Stimulated activated CD4-positive, alpha-beta T cell treated with anti-CD3 and anti-CD28 coated beads, Interleukin-15, amount 100 ng/mL, for 24 hours (primary cell): ENCODE results near the gene ICAM2.
"Not testable (repeated sequence)": the region's sequence is repeated elsewhere in the genome, so short reads cannot be mapped to it uniquely, and the experiment has no call there.

ENCODE experiments used
- DNase-seq: peaks from one replicate; pipeline ENCODE4 v3.0.0-alpha.2; 2020

The ICAM2 gene

DNA sequence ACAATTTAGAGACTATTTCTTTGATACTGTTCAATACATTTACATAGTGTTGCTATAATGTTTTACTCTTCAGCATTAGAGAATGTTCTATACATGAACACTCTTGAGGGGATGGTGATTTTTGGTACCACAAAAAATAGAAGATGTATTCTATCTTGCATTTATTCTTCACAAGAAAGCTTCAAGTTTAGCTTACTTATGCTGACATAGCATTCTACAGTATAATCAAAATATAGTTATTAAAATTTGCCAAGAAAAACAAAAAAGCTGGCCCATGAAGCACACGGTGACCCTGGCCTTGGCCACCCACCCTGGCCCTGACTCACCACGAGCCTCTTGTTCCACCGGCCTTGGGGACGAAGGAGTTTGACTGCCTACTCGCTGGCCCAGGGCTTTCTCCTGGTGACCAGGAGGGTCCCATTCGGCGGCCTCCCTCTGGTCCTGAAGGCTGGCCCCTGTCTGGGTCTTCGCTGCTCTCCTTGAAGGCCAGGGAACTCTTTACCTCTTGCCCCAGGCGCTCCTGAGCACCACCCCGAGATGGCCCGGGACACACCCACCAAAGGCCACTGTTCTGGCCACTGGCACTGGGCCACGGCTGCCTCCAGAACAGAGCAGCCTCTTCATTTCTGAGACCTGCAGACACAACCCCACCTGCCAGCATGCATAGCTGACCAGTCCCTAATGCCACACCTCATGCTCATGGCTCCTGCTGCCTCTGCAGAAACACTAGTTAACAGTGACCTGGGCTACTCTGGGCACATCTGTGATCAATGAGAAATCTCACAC lies 22.5 kb upstream of the ICAM2 start:
- no peak for DNase-seq

DNA sequence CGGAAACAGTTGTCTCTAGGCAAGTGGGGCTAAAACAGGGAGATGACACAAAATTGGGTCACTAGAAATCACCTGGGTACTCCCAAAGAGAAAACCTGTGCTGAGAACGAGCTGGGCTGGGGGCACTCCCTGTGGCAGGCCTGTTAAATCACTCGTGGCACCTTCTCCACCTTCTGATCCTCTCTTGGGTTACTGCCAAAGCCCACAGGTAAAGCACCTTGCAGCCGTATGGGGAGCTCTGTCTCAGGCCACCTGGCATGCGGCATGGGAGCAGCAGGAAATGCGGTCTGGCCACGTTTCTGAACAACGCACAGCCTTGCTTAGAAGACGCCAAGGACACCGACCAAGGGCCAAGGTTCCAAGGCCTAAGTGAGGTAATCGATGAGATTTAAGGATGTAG lies 21.5 kb upstream of the ICAM2 start:
- no peak for DNase-seq

DNA sequence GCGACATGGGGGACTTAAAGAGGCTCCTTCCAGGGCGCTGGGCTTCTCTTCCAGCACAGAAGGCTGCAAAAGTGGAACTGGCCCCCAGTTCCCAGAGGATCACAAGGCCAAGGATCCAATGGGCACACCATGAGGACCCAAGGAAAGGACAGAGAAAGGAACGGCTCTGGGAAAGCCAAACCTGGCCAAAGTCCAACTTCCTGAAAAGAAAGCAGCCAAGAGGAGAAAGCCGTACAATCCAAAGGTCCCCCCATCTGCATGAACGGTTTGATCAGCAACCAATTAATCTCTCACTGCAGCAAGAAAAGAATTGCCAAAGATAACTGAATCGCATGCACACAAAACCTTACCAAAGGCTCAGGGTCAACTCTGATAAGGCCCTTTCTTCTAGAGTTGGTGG lies 19.8 kb upstream of the ICAM2 start:
- DNase-seq, result no peak

DNA sequence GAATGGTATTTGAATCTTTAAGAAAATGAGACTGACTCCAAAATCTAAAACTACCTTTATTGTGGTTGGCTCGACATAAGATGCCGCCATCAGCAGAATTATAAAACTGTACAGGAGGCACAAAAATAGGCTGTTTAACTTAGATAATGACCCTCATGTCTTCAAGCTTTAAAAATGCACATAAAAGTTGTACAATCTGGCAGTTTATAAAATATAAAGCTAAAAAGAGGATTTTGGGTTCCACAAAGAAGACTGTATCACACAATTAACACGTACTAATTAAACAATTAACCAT lies 18.6 kb upstream of the ICAM2 start:
- no peak for DNase-seq

DNA sequence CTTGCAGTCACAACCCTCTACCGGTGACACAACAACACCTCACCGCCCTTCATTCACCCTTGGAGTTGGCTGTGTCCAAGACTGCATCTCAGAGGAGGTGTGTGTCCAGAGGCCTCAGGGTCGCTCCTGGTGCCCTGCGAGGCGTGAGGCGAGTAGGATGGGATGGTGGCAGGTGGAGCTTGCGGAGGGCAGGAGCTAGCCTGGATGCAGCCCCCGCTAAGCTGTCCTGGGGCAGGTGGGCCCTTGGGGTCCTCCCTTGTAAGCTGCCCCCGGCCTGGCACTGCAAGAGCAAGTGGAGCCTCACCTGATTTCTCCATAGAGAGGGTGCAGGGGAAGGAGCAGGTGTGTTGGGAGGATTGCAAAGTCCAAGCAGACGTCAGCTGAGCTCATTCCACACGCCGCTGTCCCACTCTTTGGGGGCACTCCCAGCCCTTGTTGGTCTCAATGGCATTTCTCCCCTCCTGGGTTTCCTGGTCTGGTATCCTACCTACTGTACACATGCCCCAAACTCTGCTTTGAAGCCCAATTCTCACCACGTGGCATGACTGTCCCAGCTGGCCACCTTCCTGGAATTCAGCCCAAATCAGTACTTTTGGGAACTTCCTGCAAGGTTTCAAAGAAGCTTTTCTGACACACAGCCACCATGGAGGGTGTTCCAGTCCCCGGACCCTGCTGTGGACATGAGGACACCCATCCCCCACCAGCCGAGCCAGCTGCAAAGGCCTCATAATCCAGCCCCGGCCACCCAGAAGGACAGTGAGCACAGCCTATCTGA lies 18.1 kb upstream of the ICAM2 start:
- DNase-seq, result no peak

DNA sequence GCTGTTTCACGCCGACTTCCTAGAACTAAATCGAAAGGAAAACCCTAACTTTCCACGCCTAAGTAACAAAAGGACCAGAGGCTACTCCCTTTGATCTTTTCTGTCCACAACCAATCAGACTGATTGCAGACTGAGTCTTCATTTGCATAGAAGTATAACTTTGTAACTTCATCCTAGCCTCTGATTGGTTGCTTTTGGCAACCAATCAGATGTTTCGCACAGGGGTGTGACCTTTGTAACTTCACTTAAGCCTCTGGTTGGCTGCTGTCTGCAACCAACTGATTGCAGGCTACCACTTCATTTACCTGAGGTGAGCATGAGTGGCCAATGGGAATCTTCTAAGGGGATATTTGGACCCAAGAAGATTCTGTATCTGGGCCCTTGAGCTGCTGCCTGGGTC lies 17.4 kb upstream of the ICAM2 start:
- DNase-seq, result no peak

DNA sequence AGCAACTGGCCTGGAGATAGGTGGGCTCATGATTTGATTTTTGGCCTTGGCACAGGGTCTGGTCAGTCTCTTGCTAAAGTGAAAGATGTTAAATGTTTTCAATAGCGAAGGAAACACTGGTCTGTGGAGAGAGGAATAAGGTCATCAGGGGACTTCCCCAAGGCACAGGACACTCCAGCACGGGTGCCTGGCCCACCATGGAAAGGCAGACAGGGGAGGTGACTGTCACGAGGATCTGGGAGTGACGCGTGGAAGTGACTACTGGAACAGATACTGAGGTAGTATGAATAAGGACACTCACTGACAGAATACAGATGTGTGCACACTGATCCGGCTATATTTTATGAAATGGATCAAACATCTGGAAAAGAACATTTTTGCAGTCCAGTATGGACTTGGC lies 16.7 kb upstream of the ICAM2 start:
- no peak for DNase-seq

GRCh38 chr17:64036198-64036922 lies 15.9 kb upstream of the ICAM2 start:
- no peak for DNase-seq

GRCh38 chr17:64032081-64032480 lies 11.6 kb upstream of the ICAM2 start:
- DNase-seq, result no peak

DNA sequence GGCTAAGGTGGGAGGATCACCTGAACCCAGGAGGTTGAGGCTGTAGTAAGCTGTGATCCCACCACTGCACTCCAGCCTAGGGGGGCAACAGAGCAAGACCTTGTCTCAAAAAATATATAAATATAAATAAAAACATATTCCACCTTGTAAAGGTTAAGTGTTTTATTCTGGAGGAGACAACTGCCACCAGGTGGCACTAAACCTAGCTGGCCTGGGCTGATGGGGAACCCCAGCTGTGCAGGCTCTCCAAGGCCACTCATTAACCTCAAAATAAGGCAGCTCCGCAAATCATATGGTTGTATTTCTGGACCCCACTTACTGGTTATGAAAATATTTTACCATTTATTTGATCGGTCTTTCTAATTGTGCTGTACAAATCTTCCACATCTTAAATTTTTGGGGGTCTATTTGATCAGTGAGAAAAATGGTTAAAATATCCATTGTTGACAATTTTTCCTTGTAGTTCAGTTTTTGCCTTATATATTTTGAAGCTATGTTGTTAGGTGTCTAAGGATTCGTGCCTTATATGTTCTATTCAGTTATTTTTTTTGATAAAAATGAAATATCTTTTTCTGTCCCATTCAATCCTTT lies 8.5 kb upstream of the ICAM2 start:
- DNase-seq, result peak; percentile 82

GRCh38 chr17:64025732-64026294 lies 5.4 kb upstream of the ICAM2 start:
- peak; percentile 91 for DNase-seq

GRCh38 chr17:64024781-64025731 lies 4.6 kb upstream of the ICAM2 start:
- DNase-seq, result peak; percentile 44

- no peak for DNase-seq
Measured at GRCh38 chr17:64024215-64024654, 3.8 kb upstream of the ICAM2 start.

GRCh38 chr17:64022611-64023063 lies 2.2 kb upstream of the ICAM2 start:
- DNase-seq, result no peak

- DNase-seq, result not testable (repeated sequence)
Measured at GRCh38 chr17:64019551-64019961, 877 bp downstream of the ICAM2 start.

- no peak for DNase-seq
Measured at GRCh38 chr17:64017381-64017980, 3.0 kb downstream of the ICAM2 start.

- no peak for DNase-seq
Measured at GRCh38 chr17:64016974-64017373, 3.5 kb downstream of the ICAM2 start.

GRCh38 chr17:64016231-64016784 lies 4.1 kb downstream of the ICAM2 start:
- no peak for DNase-seq

GRCh38 chr17:64015447-64015846 lies 5.0 kb downstream of the ICAM2 start:
- no peak for DNase-seq

DNA sequence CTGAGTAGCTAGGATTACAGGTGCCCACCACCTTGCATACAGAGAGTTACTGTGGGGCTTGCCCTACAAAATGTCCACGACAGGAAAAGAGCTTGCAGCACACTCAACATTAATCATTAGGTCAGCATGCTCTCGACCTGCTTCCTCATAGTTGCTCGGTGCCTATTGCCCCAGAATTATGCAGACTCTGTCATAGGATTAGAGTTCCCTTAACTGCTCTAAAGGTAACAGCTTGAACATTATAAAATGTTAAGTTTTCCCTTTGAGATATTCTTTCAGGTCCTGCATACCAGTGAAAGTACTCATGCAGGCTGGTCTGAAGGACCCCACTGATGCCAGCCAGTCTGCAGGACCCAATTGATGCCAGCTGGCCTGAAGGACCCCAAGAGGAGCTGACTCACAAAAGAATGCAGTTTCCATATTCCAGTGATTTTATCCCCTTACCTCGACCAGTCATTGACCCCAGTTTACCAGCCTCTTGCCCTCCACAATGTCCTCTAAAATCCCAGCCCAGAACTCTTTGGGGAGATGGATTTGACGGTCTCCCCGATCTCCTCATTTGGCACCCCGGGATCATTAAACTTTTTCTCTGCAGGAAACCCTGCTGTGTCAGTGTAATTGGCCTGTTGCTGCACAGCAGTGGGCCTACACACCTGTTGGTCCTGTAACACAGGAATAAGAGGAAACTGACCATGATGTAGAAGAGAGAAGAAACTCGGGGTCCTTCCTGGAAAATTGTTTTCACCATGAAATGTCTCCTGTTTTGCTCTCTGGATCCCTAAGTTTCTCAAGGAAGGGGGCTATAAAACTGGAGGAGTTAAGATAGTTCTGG lies 10.6 kb downstream of the ICAM2 start:
- no peak for DNase-seq
